GM15510 (cell line): ENCODE results near the gene CHAF1B.

ENCODE experiments used
- POLR2A ChIP-seq: IDR thresholded peaks from 3 replicates; pipeline ENCODE4 v1.6.1; 2011; ENCODE audit warnings: borderline replicate concordance; ENCODE audit not compliant: insufficient read length; ENCODE audit errors: extremely low read depth

The CHAF1B gene

GRCh38 chr21:36463204-36463603 is 78.0 kb downstream of the CHAF1B start:
- no peak for TF ChIP-seq POLR2A

DNA sequence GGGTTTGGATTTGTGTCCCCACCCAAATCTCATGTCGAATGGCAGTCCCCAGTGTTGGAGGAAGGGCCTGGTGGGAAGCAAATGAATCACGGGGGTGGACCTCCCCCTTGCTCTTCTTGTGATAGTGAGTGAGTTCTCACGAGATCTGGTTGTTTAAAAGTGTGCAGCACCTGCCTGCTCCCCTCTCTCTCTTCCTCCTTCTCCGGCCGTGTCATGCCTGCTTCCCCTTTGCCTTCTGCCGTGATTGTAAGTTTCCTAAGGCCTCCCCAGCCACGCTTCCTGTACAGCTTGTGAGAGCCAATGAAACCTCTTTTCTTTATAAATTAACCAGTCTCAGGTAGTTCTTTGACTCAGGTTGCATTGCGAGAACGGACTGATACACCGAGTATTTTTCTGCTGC is 78.8 kb downstream of the CHAF1B start:
- TF ChIP-seq POLR2A = no peak

GRCh38 chr21:36464590-36464989 is 79.4 kb downstream of the CHAF1B start:
- no peak for TF ChIP-seq POLR2A

- no peak for TF ChIP-seq POLR2A
Measured at GRCh38 chr21:36465478-36465877, 80.3 kb downstream of the CHAF1B start.

GRCh38 chr21:36466061-36466511 is 80.9 kb downstream of the CHAF1B start:
- no peak for TF ChIP-seq POLR2A
